HCT116 (cell line): ENCODE data around the gene GLTP. TPM values are rescaled to one million over a fixed set of nuclear protein-coding genes. Genes with fewer than 3 reads are reported as not detected.

Source experiments
- ATAC-seq: fragments of 200-7000 bp; cut with Tn5 transposase; 2 replicates; pipeline ENCODE4 v1.9.1; 2020; ENCODE audit warnings: mild to moderate bottlenecking, moderate library complexity
- BruUV-seq: library from RNA; stranded (reverse); fragments of 400-500 nt; replicated peaks from 2 replicates; lab custom pipeline; 2021; lab: Mats Ljungman, UMichigan
- CTCF ChIA-PET: fragments of 300-600 bp; sonication (Branson Sonifier 250); formaldehyde crosslinking; loops from one replicate; lab custom pipeline; 2021; ENCODE audit warnings: antibody characterized with exemption; lab: Charles Lee
- POLR2A ChIA-PET: fragments of 300-600, 350-600 bp; sonication (Branson Sonifier 250); formaldehyde crosslinking; loops from one replicate; lab custom pipeline; 2021; ENCODE audit warnings: antibody characterized with exemption; lab: Charles Lee
- RAD21 ChIA-PET, 2 experiments: fragments of 300-600 bp; sonication (Branson Sonifier 250); formaldehyde crosslinking; loops; one replicate each; lab custom pipeline; 2023; ENCODE audit warnings: low total read pairs in 2 of 2; ENCODE audit not compliant: uncharacterized antibody in 2 of 2, unreplicated experiment in 2 of 2, low non-redundant PET in 1 of 2; lab: Charles Lee
- DNase-seq: peaks from one replicate; pipeline ENCODE4 v3.0.0-alpha.2; 2010; ENCODE audit warnings: low read depth, low spot score
- H2AFZ ChIP-seq: fragments of 200-600 bp; shearing (Covaris generic), sonication (generic); 2 replicates; pipeline ENCODE4 v1.6.1; 2017; ENCODE audit warnings: low read depth, mixed run types, mixed read lengths, antibody characterized with exemption, low read length; ENCODE audit not compliant: poor library complexity, severe bottlenecking
- H3K27ac ChIP-seq: 2 replicates; pipeline ENCODE4 v1.5.1; 2012; ENCODE audit warnings: low read depth, low read length
- H3K27me3 ChIP-seq: fragments of 200-600 bp; sonication (generic); 2 replicates; pipeline ENCODE4 v1.6.1; 2016; ENCODE audit warnings: mixed run types, low read length, mixed read lengths; ENCODE audit not compliant: insufficient read depth
- H3K36me3 ChIP-seq, 2 experiments: fragments of 200-500 bp in 1 of 2; fragments of 200-600 bp in 1 of 2; sonication (Bioruptor generic) in 1 of 2; sonication (generic) in 1 of 2; 2 replicates each; pipeline versions ENCODE4 v1.5.1 to v1.6.1; 2014 to 2016; ENCODE audit warnings: low read length in 2 of 2, inconsistent platforms in 1 of 2, mixed read lengths in 1 of 2, mixed run types in 1 of 2; ENCODE audit not compliant: insufficient read depth in 2 of 2, control insufficient read depth in 1 of 2
- H3K4me1 ChIP-seq, 2 experiments: fragments of 200-600 bp in 1 of 2; sonication (generic) in 1 of 2; 2 replicates each; pipeline versions ENCODE4 v1.5.1 to v1.6.1; 2012 to 2017; ENCODE audit warnings: low read length in 2 of 2, inconsistent platforms in 1 of 2, mild to moderate bottlenecking in 1 of 2, mixed read lengths in 1 of 2, mixed run types in 1 of 2, moderate library complexity in 1 of 2; ENCODE audit not compliant: insufficient read depth in 2 of 2, control insufficient read depth in 1 of 2
- H3K4me2 ChIP-seq: fragments of 200-600 bp; sonication (generic); 2 replicates; pipeline ENCODE4 v1.6.1; 2017; ENCODE audit warnings: mixed run types, low read length, mixed read lengths
- H3K4me3 ChIP-seq, 2 experiments: fragments of 200-600 bp in 1 of 2; sonication (generic) in 1 of 2; replicated peaks in 1 of 2; 2 replicates each; pipeline ENCODE4 v1.5.1; 2011 to 2016; ENCODE audit warnings: low read length in 2 of 2, control low read depth in 1 of 2, low read depth in 1 of 2, mild to moderate bottlenecking in 1 of 2, mixed read lengths in 1 of 2, mixed run types in 1 of 2
- H3K79me2 ChIP-seq: fragments of 200-600 bp; sonication (generic); 2 replicates; pipeline ENCODE4 v1.6.1; 2017; ENCODE audit warnings: mild to moderate bottlenecking, mixed run types, low read length, moderate library complexity, mixed read lengths; ENCODE audit not compliant: insufficient read depth
- H3K9ac ChIP-seq: fragments of 200-600 bp; sonication (generic); 2 replicates; pipeline ENCODE4 v1.6.1; 2016; ENCODE audit warnings: low read length, mixed read lengths
- H3K9me2 ChIP-seq: fragments of 200-600 bp; sonication (generic), shearing (Covaris generic); 2 replicates; pipeline ENCODE4 v1.6.1; 2017; ENCODE audit warnings: mixed run types, mild to moderate bottlenecking, moderate library complexity; ENCODE audit not compliant: insufficient read depth
- H3K9me3 ChIP-seq, 2 experiments: fragments of 200-500 bp in 1 of 2; fragments of 200-600 bp in 1 of 2; sonication (Bioruptor generic) in 1 of 2; sonication (generic) in 1 of 2; 2 replicates each; pipeline ENCODE4 v1.6.1; 2014 to 2017; ENCODE audit warnings: low read length in 2 of 2, mixed read lengths in 2 of 2, inconsistent platforms in 1 of 2, low read depth in 1 of 2, mild to moderate bottlenecking in 1 of 2, mixed run types in 1 of 2, moderate library complexity in 1 of 2; ENCODE audit not compliant: control insufficient read depth in 1 of 2, insufficient read depth in 1 of 2
- H4K20me1 ChIP-seq: fragments of 200-600 bp; sonication (generic), shearing (Covaris generic); 2 replicates; pipeline ENCODE4 v1.6.1; 2017; ENCODE audit warnings: mixed run types, mild to moderate bottlenecking, moderate library complexity; ENCODE audit not compliant: insufficient read depth
- CEBPB ChIP-seq: IDR thresholded peaks from 2 replicates; pipeline ENCODE4 v1.6.1; 2012; ENCODE audit warnings: low read depth
- ELF1 ChIP-seq: IDR thresholded peaks from 2 replicates; pipeline ENCODE4 v1.6.1; 2012; ENCODE audit warnings: low read depth, borderline replicate concordance
- FOSL1 ChIP-seq: IDR thresholded peaks from 2 replicates; pipeline ENCODE4 v1.6.1; 2012; ENCODE audit warnings: low read depth
- JUND ChIP-seq: IDR thresholded peaks from 2 replicates; pipeline ENCODE4 v1.6.1; 2012
- POLR2AphosphoS5 ChIP-seq: IDR thresholded peaks from 2 replicates; pipeline ENCODE4 v1.6.1; 2011; ENCODE audit warnings: mild to moderate bottlenecking, low read depth, low read length, moderate library complexity
- RAD21 ChIP-seq: IDR thresholded peaks from 2 replicates; pipeline ENCODE4 v1.6.1; 2012; ENCODE audit warnings: low read depth, mild to moderate bottlenecking
- SIN3A ChIP-seq: IDR thresholded peaks from 2 replicates; pipeline ENCODE4 v1.6.1; 2012; ENCODE audit warnings: low read depth
- SRF ChIP-seq: IDR thresholded peaks from 2 replicates; pipeline ENCODE4 v1.6.1; 2012; ENCODE audit warnings: low read depth
- TCF7L2 ChIP-seq: IDR thresholded peaks from 2 replicates; pipeline ENCODE4 v1.7.0; 2011; ENCODE audit warnings: borderline replicate concordance, inconsistent platforms; ENCODE audit not compliant: insufficient read depth, insufficient read length; ENCODE audit errors: extremely low read depth
- YY1 ChIP-seq: IDR thresholded peaks from 2 replicates; pipeline ENCODE4 v1.6.1; 2011; ENCODE audit warnings: low read length, low read depth, moderate library complexity, mild to moderate bottlenecking; ENCODE audit not compliant: insufficient replicate concordance; ENCODE audit errors: extremely low read depth
- intact Hi-C: fragments of 100-400 bp; cut with micrococcal nuclease; formaldehyde crosslinking; loops from 2 replicates; pipeline ENCODE4 v1.10.0; 2022
- total RNA-seq: library from RNA; stranded (reverse); gene quantifications from one replicate; pipeline ENCODE4 v1.2.1, GENCODE V29; 2021; ENCODE audit not compliant: unreplicated experiment
- TF ChIP-seq, protein P1 (sequence below), 3 experiments: fragments of 200-600 bp in 1 of 3; sonication (generic) in 1 of 3; IDR thresholded peaks in 2 of 3; conservative IDR thresholded peaks in 1 of 3; 2 replicates each; pipeline ENCODE4 v1.5.1; 2012 to 2017; ENCODE audit warnings: low read depth in 2 of 3, low read length in 2 of 3, antibody characterized with exemption in 1 of 3, borderline replicate concordance in 1 of 3, control low read depth in 1 of 3, mild to moderate bottlenecking in 1 of 3, mixed read lengths in 1 of 3, mixed run types in 1 of 3, moderate library complexity in 1 of 3; ENCODE audit not compliant: insufficient read depth in 1 of 3
- TF ChIP-seq, protein P2 (sequence below): IDR thresholded peaks from 2 replicates; pipeline ENCODE4 v1.6.1; 2011; ENCODE audit warnings: mild to moderate bottlenecking, low read length, moderate library complexity; ENCODE audit not compliant: insufficient replicate concordance; ENCODE audit errors: extremely low read depth
- TF ChIP-seq, protein P3 (sequence below): IDR thresholded peaks from 2 replicates; pipeline ENCODE4 v1.6.1; 2012; ENCODE audit warnings: low read depth

Gene GLTP
- total RNA-seq, 1 experiment from 2014 or later = 26.6 TPM

DNA sequence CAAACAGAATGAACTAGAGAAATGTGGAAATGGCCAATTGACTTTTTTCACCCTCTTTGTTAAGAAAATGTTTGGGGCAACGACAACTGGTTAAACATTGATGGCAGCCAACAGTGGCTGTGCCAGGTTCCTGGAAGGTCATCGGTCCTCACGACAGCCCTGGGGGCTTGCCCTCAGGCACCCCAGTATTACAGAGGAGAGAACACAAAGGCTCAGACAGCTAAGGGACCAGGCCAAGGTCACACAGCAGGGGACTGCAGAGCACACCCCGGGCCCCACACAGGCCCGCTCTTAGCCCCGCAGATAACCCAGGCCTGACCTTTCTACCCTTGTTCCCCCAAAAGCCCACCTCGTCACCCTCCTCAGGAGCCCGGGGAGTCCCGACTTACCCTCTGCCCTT is 48.4 kb downstream of the GLTP start:
- Histone ChIP-seq H3K4me1 (peaks cover 0 to 4% of the 10 kb centered on the region in 2 experiments; a peak in 1 of 4 replicates), H3K9me2 (no peaks in the 10 kb centered on the region), H4K20me1 (no peaks in the 10 kb centered on the region), H3K4me3 (no peak overlapping the region), H2AFZ (no peak overlapping the region), H3K79me2 (no peaks in the 10 kb centered on the region), H3K27ac (no peak overlapping the region), H3K36me3 (no peaks in the 10 kb centered on the region), H3K27me3 (no peaks in the 10 kb centered on the region), H3K9ac (no peak overlapping the region), H3K9me3 (no peaks in the 10 kb centered on the region), H3K4me2 (no peak overlapping the region)
- RAD21 ChIA-PET = no interaction called here
- DNase-seq = no peak
- BruUV-seq = no TSS peak
- POLR2A ChIA-PET = no interaction called here
- TF ChIP-seq TCF7L2 (no peak), RAD21 (no peak), POLR2AphosphoS5 (no peak), JUND (no peak), SRF (no peak), FOSL1 (no peak), ELF1 (no peak), CEBPB (no peak), SIN3A (no peak), YY1 (no peak)
- TF ChIP-seq, protein P1, sequence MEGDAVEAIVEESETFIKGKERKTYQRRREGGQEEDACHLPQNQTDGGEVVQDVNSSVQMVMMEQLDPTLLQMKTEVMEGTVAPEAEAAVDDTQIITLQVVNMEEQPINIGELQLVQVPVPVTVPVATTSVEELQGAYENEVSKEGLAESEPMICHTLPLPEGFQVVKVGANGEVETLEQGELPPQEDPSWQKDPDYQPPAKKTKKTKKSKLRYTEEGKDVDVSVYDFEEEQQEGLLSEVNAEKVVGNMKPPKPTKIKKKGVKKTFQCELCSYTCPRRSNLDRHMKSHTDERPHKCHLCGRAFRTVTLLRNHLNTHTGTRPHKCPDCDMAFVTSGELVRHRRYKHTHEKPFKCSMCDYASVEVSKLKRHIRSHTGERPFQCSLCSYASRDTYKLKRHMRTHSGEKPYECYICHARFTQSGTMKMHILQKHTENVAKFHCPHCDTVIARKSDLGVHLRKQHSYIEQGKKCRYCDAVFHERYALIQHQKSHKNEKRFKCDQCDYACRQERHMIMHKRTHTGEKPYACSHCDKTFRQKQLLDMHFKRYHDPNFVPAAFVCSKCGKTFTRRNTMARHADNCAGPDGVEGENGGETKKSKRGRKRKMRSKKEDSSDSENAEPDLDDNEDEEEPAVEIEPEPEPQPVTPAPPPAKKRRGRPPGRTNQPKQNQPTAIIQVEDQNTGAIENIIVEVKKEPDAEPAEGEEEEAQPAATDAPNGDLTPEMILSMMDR (IDR thresholded peaks at IDR 0.05 in 2 of 3, conservative IDR thresholded peaks at IDR 0.05 in 1 of 3; ENCODE audit: borderline replicate concordance in 1 of 3, insufficient read depth in 1 of 3, low read depth in 2 of 3, low read length in 2 of 3) = no peak
- TF ChIP-seq, protein P2, sequence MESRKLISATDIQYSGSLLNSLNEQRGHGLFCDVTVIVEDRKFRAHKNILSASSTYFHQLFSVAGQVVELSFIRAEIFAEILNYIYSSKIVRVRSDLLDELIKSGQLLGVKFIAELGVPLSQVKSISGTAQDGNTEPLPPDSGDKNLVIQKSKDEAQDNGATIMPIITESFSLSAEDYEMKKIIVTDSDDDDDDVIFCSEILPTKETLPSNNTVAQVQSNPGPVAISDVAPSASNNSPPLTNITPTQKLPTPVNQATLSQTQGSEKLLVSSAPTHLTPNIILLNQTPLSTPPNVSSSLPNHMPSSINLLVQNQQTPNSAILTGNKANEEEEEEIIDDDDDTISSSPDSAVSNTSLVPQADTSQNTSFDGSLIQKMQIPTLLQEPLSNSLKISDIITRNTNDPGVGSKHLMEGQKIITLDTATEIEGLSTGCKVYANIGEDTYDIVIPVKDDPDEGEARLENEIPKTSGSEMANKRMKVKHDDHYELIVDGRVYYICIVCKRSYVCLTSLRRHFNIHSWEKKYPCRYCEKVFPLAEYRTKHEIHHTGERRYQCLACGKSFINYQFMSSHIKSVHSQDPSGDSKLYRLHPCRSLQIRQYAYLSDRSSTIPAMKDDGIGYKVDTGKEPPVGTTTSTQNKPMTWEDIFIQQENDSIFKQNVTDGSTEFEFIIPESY = no peak
- TF ChIP-seq, protein P3, sequence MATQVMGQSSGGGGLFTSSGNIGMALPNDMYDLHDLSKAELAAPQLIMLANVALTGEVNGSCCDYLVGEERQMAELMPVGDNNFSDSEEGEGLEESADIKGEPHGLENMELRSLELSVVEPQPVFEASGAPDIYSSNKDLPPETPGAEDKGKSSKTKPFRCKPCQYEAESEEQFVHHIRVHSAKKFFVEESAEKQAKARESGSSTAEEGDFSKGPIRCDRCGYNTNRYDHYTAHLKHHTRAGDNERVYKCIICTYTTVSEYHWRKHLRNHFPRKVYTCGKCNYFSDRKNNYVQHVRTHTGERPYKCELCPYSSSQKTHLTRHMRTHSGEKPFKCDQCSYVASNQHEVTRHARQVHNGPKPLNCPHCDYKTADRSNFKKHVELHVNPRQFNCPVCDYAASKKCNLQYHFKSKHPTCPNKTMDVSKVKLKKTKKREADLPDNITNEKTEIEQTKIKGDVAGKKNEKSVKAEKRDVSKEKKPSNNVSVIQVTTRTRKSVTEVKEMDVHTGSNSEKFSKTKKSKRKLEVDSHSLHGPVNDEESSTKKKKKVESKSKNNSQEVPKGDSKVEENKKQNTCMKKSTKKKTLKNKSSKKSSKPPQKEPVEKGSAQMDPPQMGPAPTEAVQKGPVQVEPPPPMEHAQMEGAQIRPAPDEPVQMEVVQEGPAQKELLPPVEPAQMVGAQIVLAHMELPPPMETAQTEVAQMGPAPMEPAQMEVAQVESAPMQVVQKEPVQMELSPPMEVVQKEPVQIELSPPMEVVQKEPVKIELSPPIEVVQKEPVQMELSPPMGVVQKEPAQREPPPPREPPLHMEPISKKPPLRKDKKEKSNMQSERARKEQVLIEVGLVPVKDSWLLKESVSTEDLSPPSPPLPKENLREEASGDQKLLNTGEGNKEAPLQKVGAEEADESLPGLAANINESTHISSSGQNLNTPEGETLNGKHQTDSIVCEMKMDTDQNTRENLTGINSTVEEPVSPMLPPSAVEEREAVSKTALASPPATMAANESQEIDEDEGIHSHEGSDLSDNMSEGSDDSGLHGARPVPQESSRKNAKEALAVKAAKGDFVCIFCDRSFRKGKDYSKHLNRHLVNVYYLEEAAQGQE = no peak
- ATAC-seq = no peak
- CTCF ChIA-PET = no interaction called here
- intact Hi-C loops = no loop called here
